VCaP (cell line): ENCODE results near the gene POU3F1.

ENCODE experiments used
- H3K27ac ChIP-seq: fragments of 450-650 bp; 2 replicates; pipeline ENCODE4 v1.5.1; 2017
- CTCF ChIP-seq: fragments of 450-650 bp; conservative IDR thresholded peaks from 2 replicates; pipeline ENCODE4 v1.5.1; 2017; ENCODE audit warnings: mild to moderate bottlenecking, moderate library complexity

POU3F1 gene

GRCh38 chr1:38082769-38083263 is 36.2 kb upstream of the POU3F1 start:
- H3K27ac ChIP-seq = no peak overlapping the region
- TF ChIP-seq CTCF = no peak

- TF ChIP-seq CTCF = no peak
- no peak overlapping the region for H3K27ac ChIP-seq
These were observed 32.4 kb upstream of the POU3F1 start for GRCh38 chr1:38079019-38079418.

DNA sequence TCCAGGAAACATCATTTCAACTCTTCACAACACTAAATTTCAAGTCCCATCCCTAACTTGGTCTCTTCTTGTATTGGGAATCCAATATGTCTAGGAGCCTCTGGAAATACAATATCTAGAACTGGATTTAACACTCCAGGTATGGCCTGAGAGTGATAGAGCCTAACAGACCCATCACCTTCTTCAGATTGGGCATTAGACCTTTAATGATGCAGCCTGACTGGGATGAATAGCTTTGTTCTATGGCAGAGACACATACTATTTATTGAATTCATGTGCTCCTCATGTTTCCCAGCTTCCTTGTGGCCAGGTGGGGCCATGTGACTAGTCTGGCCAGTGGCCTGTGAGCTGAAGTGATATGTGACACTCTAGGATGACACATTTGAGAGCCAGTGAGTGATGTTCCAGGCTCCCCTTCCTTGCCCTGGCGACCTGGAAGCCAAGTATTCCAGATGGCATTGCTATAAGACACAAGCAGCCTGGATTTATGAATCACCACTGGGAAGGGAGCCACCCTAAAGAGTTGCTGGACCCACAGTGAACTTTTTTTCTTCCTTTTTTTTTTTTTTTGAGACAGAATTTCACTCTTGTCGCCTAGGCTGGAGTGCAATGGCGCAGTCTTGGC is 31.0 kb upstream of the POU3F1 start:
- TF ChIP-seq CTCF = no peak
- H3K27ac ChIP-seq = no peak overlapping the region

DNA sequence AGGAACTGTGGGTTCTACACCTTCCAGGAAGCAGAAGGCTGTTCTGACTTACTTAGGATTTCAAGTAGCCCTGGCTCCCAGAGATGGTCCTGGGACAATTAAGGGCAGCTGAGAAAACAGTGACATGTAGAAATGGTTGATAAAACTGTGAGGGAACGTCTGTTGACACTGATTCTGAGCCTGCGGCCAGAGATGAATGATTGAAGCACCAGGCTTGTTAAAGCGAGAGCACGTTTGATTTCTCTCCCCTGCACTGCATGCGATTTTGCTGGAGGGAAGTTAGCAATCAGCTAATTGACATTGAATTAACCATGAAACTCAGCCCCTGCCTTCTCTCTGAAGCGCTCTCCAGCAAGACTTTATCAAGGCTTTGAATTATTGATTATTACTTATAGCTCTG is 29.9 kb upstream of the POU3F1 start:
- no peak overlapping the region for H3K27ac ChIP-seq
- no peak for TF ChIP-seq CTCF

DNA sequence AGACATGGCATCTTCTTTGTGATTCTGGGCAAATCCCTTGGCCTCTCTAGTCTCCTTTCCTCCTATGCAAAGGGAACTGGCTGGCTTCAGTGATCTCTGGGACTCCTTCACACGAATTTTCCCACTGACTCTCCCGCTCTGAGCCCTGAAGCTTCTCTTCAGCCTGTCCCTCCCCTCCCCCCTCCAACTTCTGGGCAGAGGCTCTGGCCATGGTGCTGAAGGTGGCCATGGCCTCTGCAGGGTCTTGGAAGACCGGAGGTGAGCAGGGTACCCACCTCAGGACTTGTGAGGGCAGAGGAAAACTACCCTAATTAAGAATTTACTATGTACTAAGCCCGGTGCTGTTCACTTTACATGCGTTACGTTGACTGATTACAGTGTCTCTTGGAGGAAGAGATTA is 29.4 kb upstream of the POU3F1 start:
- TF ChIP-seq CTCF = no peak
- H3K27ac ChIP-seq = no peak overlapping the region

GRCh38 chr1:38075191-38075590 is 28.6 kb upstream of the POU3F1 start:
- no peak overlapping the region for H3K27ac ChIP-seq
- TF ChIP-seq CTCF = no peak

GRCh38 chr1:38074302-38074677 is 27.7 kb upstream of the POU3F1 start:
- no peak for TF ChIP-seq CTCF
- H3K27ac ChIP-seq = no peak overlapping the region
